ENCODE data around the gene SH3BP5. TPM values are rescaled to one million over a fixed set of nuclear protein-coding genes. Genes with fewer than 3 reads are reported as not detected.

Gene SH3BP5
- total RNA-seq, 1 experiment from 2014 or later = 13.9 TPM

DNA sequence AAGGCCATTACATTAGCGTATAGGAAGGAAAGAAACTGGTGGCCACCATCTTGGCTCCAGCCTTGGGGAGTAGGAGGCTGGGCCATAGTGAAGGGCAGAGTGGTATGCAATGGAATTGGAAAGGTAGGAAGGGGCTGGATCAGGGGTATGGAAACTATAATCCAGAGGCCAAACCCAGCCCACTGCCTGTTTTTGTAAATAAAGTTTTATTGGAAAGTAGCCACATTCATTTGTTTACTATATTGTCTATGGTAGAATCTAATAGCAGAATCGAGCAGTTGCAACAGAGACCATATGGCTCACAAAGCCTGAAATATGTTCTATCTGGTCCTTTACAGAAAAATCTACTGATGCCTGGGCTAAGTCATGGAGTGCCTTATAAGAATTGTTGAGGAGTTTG lies 14.1 kb upstream of the SH3BP5 start:
- no peak for ATAC-seq
- BruUV-seq (replicated peaks) = no TSS peak
- ChIA-PET CTCF (no interaction called here), POLR2A (no interaction called here), RAD21 (ENCODE audit: low non-redundant PET in 1 of 2, low total read pairs in 2 of 2, uncharacterized antibody in 2 of 2, unreplicated experiment in 2 of 2) (no interaction called here)
- Histone ChIP-seq H3K9me2 (ENCODE audit: insufficient read depth) (no peaks in the 10 kb centered on the region), H3K4me3 (replicated peaks in 1 of 2; ENCODE audit: low read depth in 1 of 2, low read length in 2 of 2) (no peak overlapping the region), H3K4me1 (ENCODE audit: control insufficient read depth in 1 of 2, insufficient read depth in 2 of 2, low read length in 2 of 2) (peaks cover 0 to 10% of the 10 kb centered on the region in 2 experiments; a peak in 3 of 4 replicates), H2AFZ (ENCODE audit: low read depth, low read length, poor library complexity, severe bottlenecking) (no peak overlapping the region), H3K79me2 (ENCODE audit: insufficient read depth, low read length) (no peaks in the 10 kb centered on the region), H3K36me3 (ENCODE audit: control insufficient read depth in 1 of 2, insufficient read depth in 2 of 2, low read length in 2 of 2) (no peaks in the 10 kb centered on the region), H3K9ac (ENCODE audit: low read length) (no peak overlapping the region), H3K4me2 (ENCODE audit: low read length) (no peak overlapping the region), H3K27ac (ENCODE audit: low read depth, low read length) (no peak overlapping the region), H3K9me3 (ENCODE audit: control insufficient read depth in 1 of 2, insufficient read depth in 1 of 2, low read depth in 1 of 2, low read length in 2 of 2) (no peaks in the 10 kb centered on the region), H3K27me3 (ENCODE audit: insufficient read depth, low read length) (no peaks in the 10 kb centered on the region), H4K20me1 (ENCODE audit: insufficient read depth) (no peaks in the 10 kb centered on the region)
- TF ChIP-seq YY1 (IDR thresholded peaks at IDR 0.05; ENCODE audit: extremely low read depth, insufficient replicate concordance, low read depth, low read length) = no peak
- no peak for TF ChIP-seq EZH2 (IDR thresholded peaks at IDR 0.05)
- no peak for TF ChIP-seq RAD21 (IDR thresholded peaks at IDR 0.05; ENCODE audit: low read depth)
- DNase-seq (ENCODE audit: low read depth, low spot score) = no peak
- intact Hi-C loops (cut with micrococcal nuclease) = no loop called here

DNA sequence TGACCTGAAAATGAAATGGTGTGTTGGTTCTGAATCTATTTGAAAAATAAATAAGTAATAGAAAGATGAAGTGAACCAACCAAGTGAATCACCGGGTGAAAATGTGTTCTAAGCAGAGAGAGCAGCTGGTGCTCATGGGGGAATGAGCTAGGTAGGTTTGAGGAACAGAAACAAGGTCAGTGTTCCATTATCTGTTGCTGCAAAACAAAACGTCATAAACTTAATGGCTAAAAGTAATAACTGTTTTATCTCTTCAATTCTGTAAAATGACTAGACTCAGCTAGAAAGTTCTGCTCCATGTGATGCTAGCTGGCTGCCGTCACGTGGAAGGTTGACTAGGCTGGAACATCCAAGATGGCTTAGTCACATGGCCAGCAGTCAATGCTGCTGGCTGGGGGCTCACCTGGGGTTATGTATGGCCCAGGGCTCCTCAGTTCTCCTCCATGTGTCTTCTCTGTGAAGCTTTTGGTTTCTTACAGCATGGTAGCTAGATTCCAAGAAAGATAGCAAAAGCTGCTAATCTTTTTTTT lies 13.3 kb upstream of the SH3BP5 start:
- RAD21 ChIA-PET (ENCODE audit: low non-redundant PET in 1 of 2, low total read pairs in 2 of 2, uncharacterized antibody in 2 of 2, unreplicated experiment in 2 of 2) = no interaction called here
- POLR2A ChIA-PET = no interaction called here
- no peak overlapping the region for H3K9ac ChIP-seq (ENCODE audit: low read length)
- H3K4me2 ChIP-seq (ENCODE audit: low read length) = no peak overlapping the region
- DNase-seq (ENCODE audit: low read depth, low spot score) = no peak
- BruUV-seq (replicated peaks) = no TSS peak
- H3K27ac ChIP-seq (ENCODE audit: low read depth, low read length) = no peak overlapping the region
- H4K20me1 ChIP-seq (ENCODE audit: insufficient read depth) = no peaks in the 10 kb centered on the region
- no peak overlapping the region for H2AFZ ChIP-seq (ENCODE audit: low read depth, low read length, poor library complexity, severe bottlenecking)
- no peak for ATAC-seq
- TF ChIP-seq JUND (IDR thresholded peaks at IDR 0.05) = no peak
- TF ChIP-seq SP1 (IDR thresholded peaks at IDR 0.05; ENCODE audit: low read depth) = no peak
- TF ChIP-seq SIN3A (IDR thresholded peaks at IDR 0.05; ENCODE audit: low read depth) = no peak
- no peak for TF ChIP-seq ZNF274 (IDR thresholded peaks at IDR 0.05; ENCODE audit: low read depth, low read length)
- TF ChIP-seq, protein P1, sequence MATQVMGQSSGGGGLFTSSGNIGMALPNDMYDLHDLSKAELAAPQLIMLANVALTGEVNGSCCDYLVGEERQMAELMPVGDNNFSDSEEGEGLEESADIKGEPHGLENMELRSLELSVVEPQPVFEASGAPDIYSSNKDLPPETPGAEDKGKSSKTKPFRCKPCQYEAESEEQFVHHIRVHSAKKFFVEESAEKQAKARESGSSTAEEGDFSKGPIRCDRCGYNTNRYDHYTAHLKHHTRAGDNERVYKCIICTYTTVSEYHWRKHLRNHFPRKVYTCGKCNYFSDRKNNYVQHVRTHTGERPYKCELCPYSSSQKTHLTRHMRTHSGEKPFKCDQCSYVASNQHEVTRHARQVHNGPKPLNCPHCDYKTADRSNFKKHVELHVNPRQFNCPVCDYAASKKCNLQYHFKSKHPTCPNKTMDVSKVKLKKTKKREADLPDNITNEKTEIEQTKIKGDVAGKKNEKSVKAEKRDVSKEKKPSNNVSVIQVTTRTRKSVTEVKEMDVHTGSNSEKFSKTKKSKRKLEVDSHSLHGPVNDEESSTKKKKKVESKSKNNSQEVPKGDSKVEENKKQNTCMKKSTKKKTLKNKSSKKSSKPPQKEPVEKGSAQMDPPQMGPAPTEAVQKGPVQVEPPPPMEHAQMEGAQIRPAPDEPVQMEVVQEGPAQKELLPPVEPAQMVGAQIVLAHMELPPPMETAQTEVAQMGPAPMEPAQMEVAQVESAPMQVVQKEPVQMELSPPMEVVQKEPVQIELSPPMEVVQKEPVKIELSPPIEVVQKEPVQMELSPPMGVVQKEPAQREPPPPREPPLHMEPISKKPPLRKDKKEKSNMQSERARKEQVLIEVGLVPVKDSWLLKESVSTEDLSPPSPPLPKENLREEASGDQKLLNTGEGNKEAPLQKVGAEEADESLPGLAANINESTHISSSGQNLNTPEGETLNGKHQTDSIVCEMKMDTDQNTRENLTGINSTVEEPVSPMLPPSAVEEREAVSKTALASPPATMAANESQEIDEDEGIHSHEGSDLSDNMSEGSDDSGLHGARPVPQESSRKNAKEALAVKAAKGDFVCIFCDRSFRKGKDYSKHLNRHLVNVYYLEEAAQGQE (IDR thresholded peaks at IDR 0.05; ENCODE audit: low read depth) = no peak
- H3K36me3 ChIP-seq (ENCODE audit: control insufficient read depth in 1 of 2, insufficient read depth in 2 of 2, low read length in 2 of 2) = no peaks in the 10 kb centered on the region
- no peaks in the 10 kb centered on the region for H3K9me3 ChIP-seq (ENCODE audit: control insufficient read depth in 1 of 2, insufficient read depth in 1 of 2, low read depth in 1 of 2, low read length in 2 of 2)
- H3K4me3 ChIP-seq (replicated peaks in 1 of 2; ENCODE audit: low read depth in 1 of 2, low read length in 2 of 2) = no peak overlapping the region
- peaks cover 0 to 10% of the 10 kb centered on the region in 2 experiments; a peak in 3 of 4 replicates for H3K4me1 ChIP-seq (ENCODE audit: control insufficient read depth in 1 of 2, insufficient read depth in 2 of 2, low read length in 2 of 2)
- no peaks in the 10 kb centered on the region for H3K79me2 ChIP-seq (ENCODE audit: insufficient read depth, low read length)
- CTCF ChIA-PET = no interaction called here
- no peaks in the 10 kb centered on the region for H3K9me2 ChIP-seq (ENCODE audit: insufficient read depth)
- no peaks in the 10 kb centered on the region for H3K27me3 ChIP-seq (ENCODE audit: insufficient read depth, low read length)
- intact Hi-C loops (cut with micrococcal nuclease) = no loop called here
